Measurements from ENCODE around the gene METTL13. TPM values are rescaled to one million over a fixed set of nuclear protein-coding genes. Genes with fewer than 3 reads are reported as not detected.

METTL13 gene
- total RNA-seq, 1 donor from 2014 or later = 6.9 TPM

DNA sequence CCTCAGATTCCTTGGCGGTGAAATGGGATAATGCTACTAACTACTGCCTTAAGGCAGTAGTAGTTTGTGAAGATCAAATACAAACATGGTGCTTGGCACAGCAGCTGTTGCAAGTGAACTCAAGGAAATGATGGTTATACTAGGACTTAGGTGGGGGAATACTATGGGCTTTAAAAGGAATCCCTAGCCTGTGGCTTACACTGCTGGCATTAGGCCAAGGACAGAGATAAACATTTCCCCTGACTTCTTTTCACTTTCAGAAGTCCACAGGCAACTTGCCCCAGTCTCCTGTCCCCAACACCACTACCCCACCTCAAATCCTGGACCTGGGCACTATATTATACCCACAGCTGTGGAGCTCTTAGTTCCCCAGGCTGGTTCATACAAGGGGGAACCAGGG lies 26.5 kb upstream of the METTL13 start:
- Histone ChIP-seq H3K27me3 (no peaks in the 10 kb centered on the region), H3K9me3 (no peaks in the 10 kb centered on the region), H3K4me3 (no peak overlapping the region), H3K27ac (peak overlapping the region in 1 of 2 donors; percentile 76), H3K4me1 (peaks cover 0 to 13% of the 10 kb centered on the region in 2 donors), H3K36me3 (no peaks in the 10 kb centered on the region)
- intact Hi-C loops (cut with DNase I) = no loop called here
- DNase-seq (ENCODE audit: low spot score in 2 of 2) = no peak
- TF ChIP-seq, protein P1, sequence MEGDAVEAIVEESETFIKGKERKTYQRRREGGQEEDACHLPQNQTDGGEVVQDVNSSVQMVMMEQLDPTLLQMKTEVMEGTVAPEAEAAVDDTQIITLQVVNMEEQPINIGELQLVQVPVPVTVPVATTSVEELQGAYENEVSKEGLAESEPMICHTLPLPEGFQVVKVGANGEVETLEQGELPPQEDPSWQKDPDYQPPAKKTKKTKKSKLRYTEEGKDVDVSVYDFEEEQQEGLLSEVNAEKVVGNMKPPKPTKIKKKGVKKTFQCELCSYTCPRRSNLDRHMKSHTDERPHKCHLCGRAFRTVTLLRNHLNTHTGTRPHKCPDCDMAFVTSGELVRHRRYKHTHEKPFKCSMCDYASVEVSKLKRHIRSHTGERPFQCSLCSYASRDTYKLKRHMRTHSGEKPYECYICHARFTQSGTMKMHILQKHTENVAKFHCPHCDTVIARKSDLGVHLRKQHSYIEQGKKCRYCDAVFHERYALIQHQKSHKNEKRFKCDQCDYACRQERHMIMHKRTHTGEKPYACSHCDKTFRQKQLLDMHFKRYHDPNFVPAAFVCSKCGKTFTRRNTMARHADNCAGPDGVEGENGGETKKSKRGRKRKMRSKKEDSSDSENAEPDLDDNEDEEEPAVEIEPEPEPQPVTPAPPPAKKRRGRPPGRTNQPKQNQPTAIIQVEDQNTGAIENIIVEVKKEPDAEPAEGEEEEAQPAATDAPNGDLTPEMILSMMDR (IDR thresholded peaks at IDR 0.05) = no peak

DNA sequence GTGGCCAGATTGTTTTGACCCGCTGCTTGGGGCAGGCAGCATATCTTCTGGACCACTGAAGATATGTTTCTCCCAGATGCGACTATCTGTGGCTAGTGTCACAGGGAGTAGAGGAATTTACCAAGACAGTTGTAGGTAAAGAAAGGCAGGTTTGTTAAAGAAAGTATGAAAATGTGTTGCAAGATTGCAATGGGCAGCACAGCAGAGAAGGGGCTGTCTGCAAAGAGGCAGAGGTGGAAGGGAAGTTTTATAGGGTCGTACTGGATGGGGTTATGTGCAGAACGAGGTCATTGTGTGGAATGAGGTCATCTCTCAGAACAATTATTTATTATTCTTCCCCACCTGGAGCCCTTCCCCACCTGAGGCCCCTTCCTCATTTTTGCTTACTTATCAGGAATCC lies 24.6 kb upstream of the METTL13 start:
- H3K9me3 ChIP-seq = no peaks in the 10 kb centered on the region
- DNase-seq (ENCODE audit: low spot score in 2 of 2) = no peak
- H3K36me3 ChIP-seq = no peaks in the 10 kb centered on the region
- H3K27me3 ChIP-seq = no peaks in the 10 kb centered on the region
- peaks cover 0 to 9% of the 10 kb centered on the region in 2 donors for H3K4me1 ChIP-seq
- no peak overlapping the region for H3K4me3 ChIP-seq
- TF ChIP-seq, protein P1 (IDR thresholded peaks at IDR 0.05) = no peak
- intact Hi-C loops (cut with DNase I) = no loop called here
- no peak overlapping the region for H3K27ac ChIP-seq

DNA sequence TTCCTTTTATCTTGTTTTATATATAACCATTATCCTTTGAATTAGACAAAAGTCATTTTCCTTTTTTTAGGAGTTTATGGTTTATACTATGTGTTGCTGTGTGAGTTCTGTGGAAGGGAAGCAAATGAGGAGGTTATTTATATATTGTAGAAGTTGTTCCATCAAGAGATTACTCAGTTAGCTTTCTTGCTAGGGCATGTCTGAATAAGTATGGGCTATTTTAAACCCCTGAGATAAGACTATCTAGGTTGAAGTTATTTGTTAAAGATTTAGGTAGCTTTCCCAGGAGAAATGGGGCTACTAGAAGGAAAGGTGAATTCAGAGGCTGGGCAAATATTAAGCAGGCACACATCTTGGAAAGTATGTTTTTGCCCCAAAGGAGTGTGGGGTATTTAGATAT lies 23.4 kb upstream of the METTL13 start:
- H3K27ac ChIP-seq = no peak overlapping the region
- no peaks in the 10 kb centered on the region for H3K27me3 ChIP-seq
- H3K4me3 ChIP-seq = no peak overlapping the region
- DNase-seq (ENCODE audit: low spot score in 2 of 2) = no peak
- TF ChIP-seq, protein P1 (IDR thresholded peaks at IDR 0.05) = no peak
- H3K36me3 ChIP-seq = no peaks in the 10 kb centered on the region
- peaks cover 0 to 7% of the 10 kb centered on the region in 2 donors for H3K4me1 ChIP-seq
- intact Hi-C loops (cut with DNase I) = no loop called here
- H3K9me3 ChIP-seq = no peaks in the 10 kb centered on the region

DNA sequence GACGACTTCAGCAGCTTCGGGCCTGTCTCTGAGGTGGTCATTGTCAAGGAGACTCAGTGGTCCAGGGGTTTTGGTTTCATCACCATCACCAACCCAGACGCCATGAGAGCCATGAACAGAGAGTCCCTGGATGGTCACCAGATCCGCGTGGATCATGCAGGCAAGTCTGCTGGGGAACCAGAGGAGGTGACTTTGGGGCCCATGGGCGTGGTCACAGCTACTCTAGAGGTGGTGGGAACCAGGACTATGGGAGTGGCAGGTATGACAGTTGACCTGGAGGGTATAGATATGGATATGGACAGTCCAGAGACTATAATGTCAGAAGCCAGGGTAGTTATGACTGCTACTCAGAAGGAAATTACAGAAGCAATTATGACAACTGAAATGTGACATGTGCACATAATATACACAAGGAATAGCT lies 19.3 kb upstream of the METTL13 start:
- Histone ChIP-seq H3K4me1 (no peaks in the 10 kb centered on the region), H3K27ac (no peak overlapping the region), H3K27me3 (no peaks in the 10 kb centered on the region), H3K36me3 (no peaks in the 10 kb centered on the region), H3K4me3 (no peak overlapping the region), H3K9me3 (no peaks in the 10 kb centered on the region)
- intact Hi-C loops (cut with DNase I) = no loop called here
- DNase-seq (ENCODE audit: low spot score in 2 of 2) = no peak
- TF ChIP-seq, protein P1 (IDR thresholded peaks at IDR 0.05) = no peak

DNA sequence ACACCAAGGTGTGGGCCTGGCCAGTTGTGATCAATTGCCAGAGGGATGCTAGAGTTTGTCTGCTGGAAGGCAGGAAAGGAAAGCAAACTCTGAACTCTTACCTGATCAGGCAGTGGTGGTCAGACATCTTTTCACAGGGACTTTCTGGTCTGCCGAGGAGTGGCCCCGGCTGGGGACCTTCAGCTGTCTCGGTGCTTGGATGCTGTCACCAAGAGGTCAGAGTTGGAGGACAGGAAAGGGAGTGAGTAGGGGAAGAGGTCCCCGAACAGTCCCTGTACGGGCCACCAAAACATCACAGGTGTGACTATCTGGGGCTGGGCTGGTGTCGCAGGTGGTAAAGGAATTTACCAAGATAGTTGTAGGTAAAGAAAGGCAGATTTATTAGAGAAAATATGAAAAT lies 17.7 kb upstream of the METTL13 start:
- TF ChIP-seq, protein P1 (IDR thresholded peaks at IDR 0.05) = no peak
- H3K9me3 ChIP-seq = no peaks in the 10 kb centered on the region
- no peaks in the 10 kb centered on the region for H3K4me1 ChIP-seq
- H3K4me3 ChIP-seq = no peak overlapping the region
- no peak overlapping the region for H3K27ac ChIP-seq
- DNase-seq (ENCODE audit: low spot score in 2 of 2) = no peak
- no peaks in the 10 kb centered on the region for H3K27me3 ChIP-seq
- no peaks in the 10 kb centered on the region for H3K36me3 ChIP-seq
- intact Hi-C loops (cut with DNase I) = no loop called here

DNA sequence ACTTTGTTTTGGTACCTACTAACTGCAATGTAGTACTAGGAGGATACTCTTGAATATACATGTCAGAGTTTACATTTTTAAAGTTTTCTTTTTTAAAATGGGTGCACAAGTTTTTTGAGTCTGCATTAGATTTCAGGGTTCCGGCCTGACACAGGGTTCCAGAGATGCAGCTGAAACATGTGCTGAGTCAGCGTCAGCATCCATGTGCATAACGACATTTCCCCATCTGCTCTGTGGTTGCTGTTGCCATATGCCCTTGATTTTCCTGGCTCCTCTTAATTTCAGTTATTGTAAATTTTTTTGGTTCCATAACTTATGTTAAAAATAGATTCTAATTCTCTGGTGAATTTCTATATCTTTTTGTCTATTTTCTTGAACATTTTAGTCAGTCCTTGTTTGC lies 12.3 kb upstream of the METTL13 start:
- no peaks in the 10 kb centered on the region for H3K36me3 ChIP-seq
- H3K4me3 ChIP-seq = no peak overlapping the region
- H3K27ac ChIP-seq = no peak overlapping the region
- H3K9me3 ChIP-seq = no peaks in the 10 kb centered on the region
- TF ChIP-seq, protein P1 (IDR thresholded peaks at IDR 0.05) = no peak
- intact Hi-C loops (cut with DNase I) = no loop called here
- no peaks in the 10 kb centered on the region for H3K4me1 ChIP-seq
- DNase-seq (ENCODE audit: low spot score in 2 of 2) = no peak
- no peaks in the 10 kb centered on the region for H3K27me3 ChIP-seq

Measured in ascending aorta (tissue), 2 donors.